ENCODE data around the gene PIK3CB.

PIK3CB gene

GRCh38 chr3:138834596-138835396 lies at the start of gene PIK3CB:
Gene PIK3CB, minus strand, starts transcription at chr3:138834928. Its CDS starts 75,585 bp downstream, at chr3:138759343.
- DNase-seq, result peak; percentile 24 to 92 (median 78)

- no peak for DNase-seq
These were observed 46.5 kb upstream of the PIK3CB start for GRCh38 chr3:138881233-138881632.

GRCh38 chr3:138879541-138880380 lies 45.0 kb upstream of the PIK3CB start:
- no peak for DNase-seq

GRCh38 chr3:138877226-138877625 lies 42.5 kb upstream of the PIK3CB start:
- no peak for DNase-seq

- DNase-seq, result no peak
These were observed 41.3 kb upstream of the PIK3CB start for GRCh38 chr3:138875754-138876664.

GRCh38 chr3:138875096-138875753 lies 40.5 kb upstream of the PIK3CB start:
- no peak for DNase-seq

- DNase-seq, result no peak
These were observed 38.9 kb upstream of the PIK3CB start for GRCh38 chr3:138873471-138874278.

GRCh38 chr3:138872632-138873031 lies 37.9 kb upstream of the PIK3CB start:
- no peak for DNase-seq

GRCh38 chr3:138867996-138868395 lies 33.3 kb upstream of the PIK3CB start:
- no peak for DNase-seq

GRCh38 chr3:138863776-138864113 lies 29.0 kb upstream of the PIK3CB start:
- no peak for DNase-seq

GRCh38 chr3:138862924-138863775 lies 28.4 kb upstream of the PIK3CB start:
- DNase-seq, result peak in 6 of 51 donors; percentile 4 to 49 (median 8)

GRCh38 chr3:138862531-138862923 lies 27.8 kb upstream of the PIK3CB start:
- peak in 2 of 51 donors; percentile 12 to 49 for DNase-seq

- DNase-seq, result peak in 5 of 51 donors; percentile 5 to 63 (median 10)
These were observed 27.1 kb upstream of the PIK3CB start for GRCh38 chr3:138861798-138862197.

- DNase-seq, result no peak
These were observed 22.1 kb upstream of the PIK3CB start for GRCh38 chr3:138856799-138857198.

- DNase-seq, result no peak
These were observed 20.2 kb upstream of the PIK3CB start for GRCh38 chr3:138854940-138855339.

GRCh38 chr3:138854204-138854603 lies 19.5 kb upstream of the PIK3CB start:
- no peak for DNase-seq

- no peak for DNase-seq
These were observed 15.4 kb upstream of the PIK3CB start for GRCh38 chr3:138850151-138850550.

GRCh38 chr3:138849222-138849940 lies 14.7 kb upstream of the PIK3CB start:
- DNase-seq, result no peak

Measured in hypothalamus (tissue), 51 donors.